T-cell (primary cell): Measurements from ENCODE around the gene RFPL3. TPM values are rescaled to one million over a fixed set of nuclear protein-coding genes. Genes with fewer than 3 reads are reported as not detected.
"Not testable (repeated sequence)": the region's sequence is repeated elsewhere in the genome, so short reads cannot be mapped to it uniquely, and the experiment has no call there.

Source experiments
- ATAC-seq, 4 experiments: fragments of 200-7000 bp in 3 of 4; fragments of 150-1000 bp in 1 of 4; cut with Tn5 transposase; replicated peaks in 1 of 4; 1 replicate in 3 of 4; 2 replicates in 1 of 4; pipeline ENCODE4 v1.10.0; 2021; ENCODE audit warnings: moderate library complexity in 3 of 4, mild to moderate bottlenecking in 2 of 4, moderate number of reproducible peaks in 1 of 4
- CTCF ChIA-PET, 2 donors: fragments of 300-600 bp; sonication (Branson Sonifier 250); formaldehyde crosslinking; loops; one replicate each; lab custom pipeline; 2022; ENCODE audit warnings: antibody characterized with exemption in 2 of 2; lab: Charles Lee
- POLR2A ChIA-PET, 2 donors: fragments of 300-600 bp; sonication (Branson Sonifier 250); formaldehyde crosslinking; loops; one replicate each; lab custom pipeline; 2022; ENCODE audit warnings: antibody characterized with exemption in 2 of 2; lab: Charles Lee
- DNase-seq, 35 experiments: peaks; one replicate each; pipeline versions ENCODE4 v3.0.0 to v3.0.0-alpha.2; 2013 to 2023
- H3K27ac ChIP-seq: one replicate; pipeline ENCODE4 v1.5.1; 2013; ENCODE audit warnings: low read length
- H3K27me3 ChIP-seq, 2 experiments: replicated peaks in 1 of 2; 1 replicate in 1 of 2; 2 replicates in 1 of 2; pipeline versions ENCODE4 v1.6.1 to v1.7.0; 2013; ENCODE audit warnings: low read length in 1 of 2, mixed read lengths in 1 of 2; ENCODE audit not compliant: control insufficient read depth in 2 of 2, insufficient read depth in 2 of 2; ENCODE audit errors: extremely low read depth in 1 of 2
- H3K36me3 ChIP-seq, 2 donors: 1 replicate in 1 of 2; 2 replicates in 1 of 2; pipeline versions ENCODE4 v1.6.1 to v1.7.0; 2013; ENCODE audit warnings: low read length in 1 of 2; ENCODE audit not compliant: control insufficient read depth in 2 of 2, insufficient read depth in 1 of 2; ENCODE audit errors: extremely low read depth in 1 of 2
- H3K4me1 ChIP-seq, 2 experiments: 1 replicate in 1 of 2; 2 replicates in 1 of 2; pipeline versions ENCODE4 v1.6.1 to v1.7.0; 2013; ENCODE audit warnings: low read length in 2 of 2, mixed read lengths in 1 of 2; ENCODE audit not compliant: insufficient read depth in 2 of 2, control insufficient read depth in 1 of 2; ENCODE audit errors: extremely low read depth in 1 of 2
- H3K4me3 ChIP-seq, 2 donors: 1 replicate in 1 of 2; 2 replicates in 1 of 2; pipeline versions ENCODE4 v1.5.1 to v1.7.0; 2013; ENCODE audit warnings: mild to moderate bottlenecking in 2 of 2, low read length in 1 of 2, moderate library complexity in 1 of 2; ENCODE audit not compliant: control insufficient read depth in 1 of 2; ENCODE audit errors: extremely low read depth in 1 of 2
- H3K9me3 ChIP-seq: 2 replicates; pipeline ENCODE4 v1.7.0; 2013
- H3K27ac Mint-ChIP-seq, 2 donors: one replicate each; pipeline ENCODE4 v1.8.0; 2020 to 2021; ENCODE audit warnings: mild to moderate bottlenecking in 2 of 2, mixed read lengths in 2 of 2
- H3K27me3 Mint-ChIP-seq, 2 donors: one replicate each; pipeline ENCODE4 v1.8.0; 2021 to 2022; ENCODE audit warnings: mixed read lengths in 2 of 2
- H3K36me3 Mint-ChIP-seq: one replicate; pipeline ENCODE4 v1.8.0; 2021; ENCODE audit warnings: mixed read lengths
- H3K4me1 Mint-ChIP-seq, 3 donors: one replicate each; pipeline ENCODE4 v1.8.0; 2020 to 2022; ENCODE audit warnings: mixed read lengths in 3 of 3, mild to moderate bottlenecking in 1 of 3
- H3K4me3 Mint-ChIP-seq, 3 donors: one replicate each; pipeline ENCODE4 v1.8.0; 2020 to 2022; ENCODE audit warnings: mild to moderate bottlenecking in 3 of 3, mixed read lengths in 3 of 3, moderate library complexity in 3 of 3
- H3K9me3 Mint-ChIP-seq, 3 donors: one replicate each; pipeline ENCODE4 v1.8.0; 2020 to 2022; ENCODE audit warnings: mixed read lengths in 3 of 3
- whole genome bisulfite sequencing: methylation state at CpG from one replicate; pipeline ENCODE4 v1.1.5; 2013; ENCODE audit warnings: missing lambda C conversion rate; ENCODE audit not compliant: insufficient coverage; 5-methylcytosine and 5-hydroxymethylcytosine counted together
- total RNA-seq, 35 experiments: library from RNA in 6 of 35; stranded (reverse) in 6 of 35; fragments of 120-200 nt in 1 of 35; gene quantifications; one replicate each; pipeline versions ENCODE4 v1.2.1 to v1.2.4 and lab custom pipeline; 2013 to 2026

The RFPL3 gene
- total RNA-seq, 5 donors from 2014 or later (not counting 1 experiment from before 2014, with no cell fraction given) = not detected

GRCh38 chr22:32343941-32344340 is 13.7 kb upstream of the RFPL3 start:
- no peak overlapping the region for H3K4me3 Mint-ChIP-seq
- no peak for ATAC-seq
- no peak for DNase-seq
- no peaks in the 10 kb centered on the region for H3K4me1 Mint-ChIP-seq
- no peaks in the 10 kb centered on the region for H3K9me3 ChIP-seq
- ChIA-PET POLR2A (no interaction called here), CTCF (no interaction called here)
- no peaks in the 10 kb centered on the region for H3K9me3 Mint-ChIP-seq
- H3K36me3 Mint-ChIP-seq = no peaks in the 10 kb centered on the region
- H3K27me3 Mint-ChIP-seq = peaks cover 45 to 48% of the 10 kb centered on the region in 2 donors
- H3K36me3 ChIP-seq = no peaks in the 10 kb centered on the region
- H3K4me3 ChIP-seq = no peak overlapping the region
- no peak overlapping the region for H3K27ac ChIP-seq
- no peaks in the 10 kb centered on the region for H3K4me1 ChIP-seq
- peaks cover 2 to 27% of the 10 kb centered on the region in 2 experiments for H3K27me3 ChIP-seq
- 65% methylated on average over 4 of the region's 5 CpGs for WGBS
- no peak overlapping the region for H3K27ac Mint-ChIP-seq

- CTCF ChIA-PET = no interaction called here
Measured at GRCh38 chr22:32348031-32348611, 9.5 kb upstream of the RFPL3 start.

GRCh38 chr22:32351875-32352274 is 5.8 kb upstream of the RFPL3 start:
- H3K36me3 Mint-ChIP-seq, H3K4me3 Mint-ChIP-seq, CTCF ChIA-PET, H3K27me3 Mint-ChIP-seq, H3K27ac ChIP-seq, H3K9me3 Mint-ChIP-seq, H3K27ac Mint-ChIP-seq, H3K4me1 ChIP-seq, DNase-seq, H3K9me3 ChIP-seq, H3K4me3 ChIP-seq, POLR2A ChIA-PET, ATAC-seq, H3K36me3 ChIP-seq, H3K4me1 Mint-ChIP-seq, H3K27me3 ChIP-seq: not testable (repeated sequence)
- WGBS = no CpG with 5 or more reads among the region's 1 CpG

More at GRCh38 chr22:32348031-32348611, 9.5 kb upstream of the RFPL3 start:
- H3K4me1 ChIP-seq = no peaks in the 10 kb centered on the region
- Mint-ChIP-seq H3K4me3 (no peak overlapping the region), H3K27me3 (peaks cover 19 to 22% of the 10 kb centered on the region in 2 donors), H3K9me3 (peaks cover 0 to 4% (median 0%) of the 10 kb centered on the region in 3 donors), H3K27ac (no peak overlapping the region), H3K4me1 (no peaks in the 10 kb centered on the region), H3K36me3 (no peaks in the 10 kb centered on the region)
- no peak overlapping the region for H3K27ac ChIP-seq
- WGBS = 100% methylated on average over 1 of the region's 6 CpGs
- ATAC-seq (no peak), DNase-seq (no peak)
- H3K36me3 ChIP-seq = no peaks in the 10 kb centered on the region
- no peaks in the 10 kb centered on the region for H3K9me3 ChIP-seq
- no peak overlapping the region for H3K4me3 ChIP-seq
- POLR2A ChIA-PET = no interaction called here
- H3K27me3 ChIP-seq = peaks cover 2 to 4% of the 10 kb centered on the region in 2 experiments

GRCh38 chr22:32352681-32353080 is 5.0 kb upstream of the RFPL3 start:
- Mint-ChIP-seq H3K36me3 (no peaks in the 10 kb centered on the region), H3K4me1 (no peaks in the 10 kb centered on the region), H3K9me3 (peaks cover 0 to 4% (median 0%) of the 10 kb centered on the region in 3 donors), H3K4me3 (no peak overlapping the region), H3K27ac (no peak overlapping the region), H3K27me3 (peaks cover 3 to 5% of the 10 kb centered on the region in 2 donors)
- WGBS = 95% methylated on average over 11 of the region's 14 CpGs
- no peak for ATAC-seq
- DNase-seq = no peak
- Histone ChIP-seq H3K9me3 (no peaks in the 10 kb centered on the region), H3K4me3 (no peak overlapping the region), H3K36me3 (no peaks in the 10 kb centered on the region), H3K4me1 (no peaks in the 10 kb centered on the region), H3K27me3 (peaks cover 0 to 4% of the 10 kb centered on the region in 2 experiments), H3K27ac (no peak overlapping the region)
- ChIA-PET CTCF (no interaction called here), POLR2A (no interaction called here)

GRCh38 chr22:32353292-32353691 is 4.4 kb upstream of the RFPL3 start:
- Mint-ChIP-seq H3K27ac (no peak overlapping the region), H3K36me3 (no peaks in the 10 kb centered on the region), H3K4me3 (no peak overlapping the region), H3K27me3 (peaks cover 3 to 5% of the 10 kb centered on the region in 2 donors), H3K4me1 (no peaks in the 10 kb centered on the region), H3K9me3 (peaks cover 0 to 4% (median 0%) of the 10 kb centered on the region in 3 donors)
- CTCF ChIA-PET = no interaction called here
- ATAC-seq (no peak), DNase-seq (no peak)
- POLR2A ChIA-PET = no interaction called here
- H3K36me3 ChIP-seq = no peaks in the 10 kb centered on the region
- 92% methylated on average over 25 of the region's 28 CpGs for WGBS
- H3K27me3 ChIP-seq = peaks cover 0 to under 1% of the 10 kb centered on the region in 2 experiments
- no peaks in the 10 kb centered on the region for H3K4me1 ChIP-seq
- H3K27ac ChIP-seq = no peak overlapping the region
- H3K9me3 ChIP-seq = no peaks in the 10 kb centered on the region
- H3K4me3 ChIP-seq = no peak overlapping the region

- Mint-ChIP-seq H3K9me3 (peaks cover 0 to 4% (median 0%) of the 10 kb centered on the region in 3 donors), H3K4me1 (no peaks in the 10 kb centered on the region), H3K27me3 (peaks cover 3 to 5% of the 10 kb centered on the region in 2 donors), H3K4me3 (no peak overlapping the region), H3K27ac (no peak overlapping the region), H3K36me3 (no peaks in the 10 kb centered on the region)
- 94% methylated on average over 17 of the region's 19 CpGs for WGBS
- no peak overlapping the region for H3K4me3 ChIP-seq
- no peaks in the 10 kb centered on the region for H3K36me3 ChIP-seq
- DNase-seq = no peak
- ATAC-seq = no peak
- no peaks in the 10 kb centered on the region for H3K27me3 ChIP-seq
- CTCF ChIA-PET = no interaction called here
- no peaks in the 10 kb centered on the region for H3K4me1 ChIP-seq
- no peaks in the 10 kb centered on the region for H3K9me3 ChIP-seq
- POLR2A ChIA-PET = no interaction called here
- no peak overlapping the region for H3K27ac ChIP-seq
Measured at GRCh38 chr22:32353840-32354239, 3.8 kb upstream of the RFPL3 start.
